Medulla oblongata (tissue), 1 donor: ENCODE data around the gene NDFIP2.
"Not testable (repeated sequence)": the region's sequence is repeated elsewhere in the genome, so short reads cannot be mapped to it uniquely, and the experiment has no call there.

Experiments
- DNase-seq: peaks from one replicate; pipeline ENCODE4 v3.0.0-alpha.2; 2015; ENCODE audit errors: extremely low spot score

The NDFIP2 gene

GRCh38 chr13:79593641-79594275 lies 112.8 kb downstream of the NDFIP2 start:
- DNase-seq: no peak

- not testable (repeated sequence) for DNase-seq
Measured at GRCh38 chr13:79600146-79600545, 119.2 kb downstream of the NDFIP2 start.

GRCh38 chr13:79602936-79603335 lies 122.0 kb downstream of the NDFIP2 start:
- DNase-seq: no peak

GRCh38 chr13:79604752-79605151 lies 123.8 kb downstream of the NDFIP2 start:
- no peak for DNase-seq
